Measurements from ENCODE around the gene EPHA3.

The EPHA3 gene

DNA sequence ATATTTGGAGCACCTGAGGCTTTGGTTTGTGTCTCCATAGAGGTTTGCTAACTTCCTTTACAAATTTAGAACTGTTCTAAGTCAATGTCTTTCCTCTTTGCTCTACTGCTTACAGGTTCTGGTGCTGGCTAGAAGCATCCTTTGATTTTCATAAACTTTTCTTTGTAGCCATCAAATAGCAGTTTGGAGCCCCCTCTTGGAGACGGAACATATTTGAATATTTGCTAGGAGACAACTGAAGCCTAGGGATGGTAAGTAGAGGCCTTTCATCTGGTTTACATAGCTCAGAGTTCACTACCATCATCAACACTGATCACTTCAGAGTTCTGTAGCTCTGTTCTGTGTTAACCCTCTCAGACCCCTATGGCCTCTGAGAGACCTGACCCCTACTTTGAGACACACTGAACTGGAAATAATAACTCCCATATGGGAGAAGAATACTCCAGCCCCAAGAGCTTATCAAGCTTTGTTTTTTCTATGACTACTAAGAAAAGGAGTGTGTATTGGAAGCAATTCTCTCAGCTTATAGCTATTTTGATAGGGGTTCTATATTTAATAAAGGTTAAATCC, 420.4 kb downstream of the EPHA3 start:
- no peak for DNase-seq (ENCODE audit: low read depth in 1 of 2, low spot score in 1 of 2)

Data from activated CD4-positive, alpha-beta T cell treated with anti-CD3 and anti-CD28 coated beads, Interleukin-2, amount 50 U/mL, for 24 hours (primary cell).